Left cardiac atrium (tissue), 4 donors: ENCODE measurements around the gene UNK. TPM values are rescaled to one million over a fixed set of nuclear protein-coding genes. Genes with fewer than 3 reads are reported as not detected.

Source experiments
- ATAC-seq, 2 donors: fragments of 200-7000 bp; cut with Tn5 transposase; one replicate each; pipeline ENCODE4 v1.9.1; 2020; ENCODE audit warnings: mild to moderate bottlenecking in 2 of 2, moderate library complexity in 2 of 2
- DNase-seq: peaks from one replicate; pipeline ENCODE4 v3.0.0-alpha.2; 2020
- intact Hi-C, 2 donors: fragments of 100-400 bp; cut with DNase I; formaldehyde crosslinking; loops; one replicate each; pipeline versions ENCODE4 v1.14.1 to v1.15.1; 2022 to 2023
- total RNA-seq, 2 donors: library from RNA; stranded (reverse); fragmentation: NEBNext Ultra II Directional; extraction: Animal tissue kit (Norgen Biotek cat#: 25700); gene quantifications; one replicate each; pipeline ENCODE4 v1.2.1, GENCODE V29; 2021
- donor health status: DM: no; HTN: yes; CAD: no.
- donor health status: DM: no; HTN: yes; CAD: no; lungs with severe emphysema.
- donor health status: DM: yes; HTN: yes; CAD: no.
- donor health status: Dilated cardiomyopathy.

Gene UNK
- total RNA-seq, 2 donors from 2014 or later = 15.8 to 17.8 TPM

DNA sequence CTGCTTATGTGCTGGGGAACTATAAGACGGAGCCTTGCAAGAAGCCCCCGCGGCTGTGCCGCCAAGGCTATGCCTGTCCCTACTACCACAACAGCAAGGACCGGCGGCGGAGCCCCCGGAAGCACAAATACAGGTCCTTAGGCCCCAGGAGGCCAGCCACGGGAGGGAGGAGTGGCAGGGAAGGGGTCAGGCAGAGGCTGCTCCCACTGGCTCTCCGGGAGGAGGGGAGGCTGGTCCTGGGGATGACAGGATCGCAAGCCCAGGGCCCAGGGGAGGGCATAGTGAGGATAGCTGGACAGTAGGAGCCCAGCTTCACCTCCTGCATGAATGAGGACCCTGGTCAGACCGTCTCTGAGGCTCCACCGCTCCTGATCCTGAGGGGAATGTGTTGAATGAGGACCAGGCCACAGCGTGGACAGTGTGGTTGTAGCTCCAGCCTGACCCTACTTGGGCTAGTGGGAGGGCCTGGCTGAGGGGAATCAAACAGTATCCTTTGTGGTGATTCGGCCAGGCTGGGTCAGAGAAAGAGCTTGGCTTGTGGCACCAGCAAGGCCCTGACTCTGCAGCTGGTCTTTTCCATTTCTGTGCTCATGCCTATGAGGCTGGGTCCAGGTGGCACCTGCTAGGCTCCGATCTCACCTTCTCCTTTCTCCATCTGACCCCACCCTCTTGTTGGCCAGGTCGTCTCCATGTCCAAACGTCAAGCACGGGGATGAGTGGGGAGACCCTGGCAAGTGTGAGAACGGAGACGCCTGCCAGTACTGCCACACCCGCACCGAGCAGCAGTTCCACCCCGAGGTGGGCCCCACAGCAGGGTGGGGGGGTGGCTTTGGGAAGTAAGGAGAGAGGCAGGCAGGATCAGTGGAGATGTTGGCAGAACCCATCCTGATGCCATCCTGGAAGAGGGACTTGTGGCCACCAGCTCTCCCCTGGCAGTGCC, 28.7 kb downstream of the UNK start:
- ATAC-seq (no peak), DNase-seq (peak; percentile 15)
- intact Hi-C loops = no loop called here

DNA sequence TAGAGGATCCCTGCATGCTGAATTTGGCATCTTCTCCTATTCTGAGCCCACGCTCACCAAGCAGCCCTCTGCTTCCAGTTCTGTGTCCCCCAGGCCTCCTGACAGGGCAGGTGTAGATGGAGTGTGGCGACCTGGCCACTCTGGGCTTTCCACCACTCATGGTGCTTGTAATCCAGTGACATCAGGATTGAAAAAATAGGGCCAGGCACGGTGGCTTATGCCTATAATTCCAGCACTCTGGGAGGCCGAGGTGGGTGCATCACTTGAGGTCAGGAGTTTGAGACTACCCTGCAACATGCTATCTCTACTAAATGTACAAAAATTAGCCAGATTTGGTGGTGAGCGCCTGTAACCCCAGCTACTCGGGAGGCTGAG, 29.4 kb downstream of the UNK start:
- DNase-seq = peak; percentile 5
- no peak for ATAC-seq
- intact Hi-C loops = no loop called here

DNA sequence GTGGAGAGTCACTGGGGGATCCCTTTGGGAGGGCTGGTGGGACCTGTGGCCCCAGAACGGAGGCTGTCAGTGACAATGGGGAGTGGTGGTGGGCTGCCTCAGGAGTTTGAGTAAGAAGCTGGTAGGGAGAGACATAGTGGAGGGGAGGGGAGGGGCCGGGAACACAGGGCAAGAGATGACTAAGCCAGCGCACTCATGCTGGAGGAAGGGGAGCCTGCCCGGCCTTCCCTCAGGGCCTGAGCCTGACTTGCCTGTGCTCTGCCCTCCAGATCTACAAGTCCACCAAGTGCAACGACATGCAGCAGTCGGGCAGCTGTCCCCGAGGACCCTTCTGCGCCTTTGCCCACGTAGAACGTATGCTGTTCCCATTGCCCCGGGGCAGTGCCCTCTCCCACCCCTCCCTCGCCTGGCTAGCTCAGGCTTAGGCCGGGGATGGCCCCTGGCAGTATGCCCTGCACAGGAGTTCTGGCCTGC, 30.3 kb downstream of the UNK start:
- intact Hi-C loops = no loop called here
- no peak for ATAC-seq
- peak; percentile 16 for DNase-seq

DNA sequence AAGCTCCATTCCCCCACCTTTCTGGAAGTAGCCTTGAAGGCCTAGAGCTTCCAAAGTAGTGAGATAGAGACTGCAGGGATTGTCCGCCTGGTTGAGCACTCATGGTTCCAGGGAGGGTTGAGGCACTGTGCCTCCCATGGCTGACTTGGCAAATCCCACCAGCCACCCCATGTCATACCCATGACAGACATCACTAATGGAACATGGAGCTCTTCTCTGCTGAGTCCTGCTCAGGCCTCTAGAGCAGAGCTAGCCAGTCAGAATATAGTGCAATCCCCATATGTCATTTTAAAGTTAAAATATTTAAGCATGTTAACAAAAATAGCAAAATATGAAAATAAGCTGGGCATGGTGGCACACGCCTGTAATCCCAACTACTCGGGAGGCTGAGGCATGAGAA, 30.8 kb downstream of the UNK start:
- intact Hi-C loops = no loop called here
- ATAC-seq (no peak), DNase-seq (peak; percentile 11)

DNA sequence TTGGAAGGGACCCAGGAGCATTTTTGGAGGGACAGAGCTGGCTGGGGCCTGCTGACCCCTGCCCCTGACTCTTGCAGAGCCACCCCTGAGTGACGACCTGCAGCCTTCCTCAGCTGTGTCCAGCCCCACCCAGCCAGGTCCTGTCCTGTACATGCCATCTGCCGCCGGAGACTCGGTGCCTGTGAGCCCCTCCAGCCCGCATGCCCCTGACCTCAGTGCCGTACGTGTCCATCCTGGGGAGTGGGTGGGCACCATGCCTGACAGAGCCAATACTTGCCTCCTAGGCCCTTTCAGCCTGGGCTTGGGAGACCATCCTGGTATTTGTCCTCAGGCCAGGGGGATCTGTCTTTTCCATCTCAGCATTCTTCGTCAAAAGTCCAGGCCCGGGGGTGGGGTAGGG, 32.1 kb downstream of the UNK start:
- DNase-seq (no peak), ATAC-seq (no peak)
- intact Hi-C loops = no loop called here

DNA sequence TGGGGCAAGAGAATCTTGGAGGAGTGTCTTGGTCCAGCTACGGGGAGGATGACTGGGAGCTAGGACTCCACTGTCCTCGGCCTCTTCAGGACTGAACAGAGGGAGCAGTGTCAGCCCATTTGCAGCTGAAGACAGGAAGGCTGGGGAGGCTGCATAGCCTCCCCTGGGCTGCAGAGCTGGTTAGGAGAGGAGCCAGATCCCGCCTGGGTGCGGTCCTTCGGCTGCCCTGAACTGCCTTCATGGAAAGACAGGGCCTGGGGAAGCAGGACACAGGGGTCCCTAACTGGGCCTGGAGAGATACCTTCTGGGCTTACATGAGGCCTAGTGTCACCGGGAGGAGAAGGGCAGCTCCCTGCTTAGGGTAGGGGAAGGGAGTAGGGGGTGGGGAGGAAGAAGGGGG, 33.0 kb downstream of the UNK start:
- intact Hi-C loops = no loop called here
- no peak for ATAC-seq

DNA sequence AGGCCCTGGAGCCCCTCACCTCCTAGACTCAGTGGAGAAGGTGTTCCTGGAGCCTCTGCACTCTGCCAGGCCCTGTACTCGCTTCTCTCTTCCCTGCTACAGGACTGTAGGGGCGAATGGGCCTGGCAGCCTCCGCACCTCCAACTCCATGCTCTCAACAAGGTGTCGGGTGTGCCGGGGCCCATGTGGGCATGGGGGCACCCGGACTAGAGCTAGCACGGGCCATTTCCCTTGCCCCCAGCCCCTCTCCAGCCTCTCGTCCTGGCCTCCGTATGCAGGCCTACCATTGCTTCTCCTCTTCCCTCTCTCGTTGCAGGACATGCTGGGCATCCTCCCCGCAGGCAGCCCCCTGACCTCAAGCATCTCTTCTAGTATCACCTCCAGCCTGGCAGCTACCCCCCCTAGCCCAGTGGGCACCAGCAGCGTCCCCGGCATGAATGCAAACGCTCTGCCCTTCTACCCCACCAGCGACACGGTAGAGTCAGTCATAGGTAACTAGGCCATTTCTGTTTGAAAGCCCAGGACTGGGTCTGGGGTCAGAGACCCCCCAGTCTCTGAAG, 33.8 kb downstream of the UNK start:
- DNase-seq (no peak), ATAC-seq (no peak)
- intact Hi-C loops = no loop called here

More for the DNA sequence above, 33.0 kb downstream of the UNK start:
- DNase-seq = peak; percentile 10

DNA sequence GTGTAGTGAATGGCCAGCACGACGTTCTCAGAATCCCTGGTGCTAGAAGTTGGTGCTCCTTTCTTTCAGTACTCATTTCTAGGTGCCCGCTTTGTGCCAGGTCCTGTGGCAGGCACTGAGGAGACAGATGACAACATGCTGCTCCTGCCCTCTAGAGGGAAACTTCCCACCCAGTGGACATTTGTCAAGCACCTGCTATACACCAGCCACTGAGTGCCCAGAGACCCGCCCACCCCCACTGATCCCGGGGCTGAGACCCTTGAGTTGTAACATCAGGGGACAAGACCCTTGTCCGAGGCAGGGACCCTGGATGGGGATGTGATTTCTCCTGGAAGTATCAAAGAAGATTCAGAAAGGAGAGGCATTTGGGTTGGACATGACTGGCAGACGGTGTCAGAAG, 34.5 kb downstream of the UNK start:
- no peak for DNase-seq
- intact Hi-C loops = no loop called here
- no peak for ATAC-seq

DNA sequence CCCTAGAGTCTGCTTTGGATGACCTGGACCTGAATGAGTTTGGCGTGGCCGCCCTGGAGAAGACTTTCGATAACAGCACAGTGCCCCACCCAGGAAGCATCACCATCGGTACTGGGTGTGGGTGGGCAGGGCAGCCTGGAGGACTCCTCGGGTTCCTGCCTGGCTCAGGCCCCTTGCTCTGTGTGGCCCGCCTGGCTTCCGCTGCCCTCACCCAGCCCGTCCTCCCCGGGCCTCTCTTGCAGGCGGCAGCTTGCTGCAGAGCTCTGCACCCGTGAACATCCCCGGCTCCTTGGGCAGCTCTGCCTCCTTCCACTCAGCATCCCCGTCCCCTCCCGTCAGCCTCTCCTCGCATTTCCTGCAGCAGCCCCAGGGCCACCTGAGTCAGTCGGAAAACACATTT, 35.1 kb downstream of the UNK start:
- intact Hi-C loops = no loop called here
- DNase-seq = no peak
- no peak for ATAC-seq

DNA sequence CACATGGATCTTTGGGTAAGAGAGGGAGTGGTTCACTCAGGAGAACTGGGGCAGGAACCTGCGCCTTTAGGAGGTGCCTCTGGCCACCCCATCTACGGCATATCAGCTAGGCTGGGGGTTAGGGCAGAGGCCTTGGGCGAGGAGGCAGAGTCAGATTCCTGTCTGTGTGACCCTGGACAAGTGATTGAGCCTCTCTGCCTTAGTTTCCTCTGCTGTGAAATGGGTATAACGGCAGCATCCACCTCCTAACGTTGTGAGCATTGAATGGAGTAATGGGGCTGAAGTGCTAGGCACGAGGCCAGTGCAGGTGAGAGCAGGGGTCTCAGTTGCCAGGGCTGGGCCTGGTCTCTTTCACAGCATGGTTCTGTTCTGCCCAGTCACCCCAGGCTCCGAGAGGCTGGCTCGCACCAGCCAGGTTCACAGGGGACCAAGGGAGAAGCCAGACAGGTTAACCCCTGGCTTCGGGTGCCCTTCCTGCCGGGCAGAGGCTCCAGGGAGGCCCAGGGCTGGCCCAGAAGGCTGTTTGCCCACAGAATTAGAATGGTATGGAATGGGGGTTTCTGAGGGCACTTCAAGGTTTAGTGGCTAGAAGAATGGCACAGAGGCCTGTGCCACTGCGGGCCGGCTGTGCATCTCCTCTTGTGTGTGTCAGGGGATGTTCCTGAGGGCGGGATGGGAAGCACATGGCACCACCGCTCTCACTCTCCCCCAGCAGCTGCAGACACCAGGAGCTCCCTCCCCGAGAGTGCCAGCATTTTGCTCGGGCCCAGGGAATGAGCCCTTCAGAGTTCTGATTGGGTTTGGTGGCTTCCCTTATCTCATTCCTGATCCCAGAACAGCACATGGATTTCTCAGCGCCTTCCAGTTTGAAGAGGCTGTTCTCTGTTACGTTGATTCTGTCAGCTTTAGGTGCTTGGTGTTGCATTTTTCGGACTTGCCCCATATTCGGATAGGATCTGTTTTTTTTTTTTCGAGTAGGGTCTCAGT, 35.8 kb downstream of the UNK start:
- DNase-seq = no peak
- ATAC-seq = no peak
- intact Hi-C loops = no loop called here

DNA sequence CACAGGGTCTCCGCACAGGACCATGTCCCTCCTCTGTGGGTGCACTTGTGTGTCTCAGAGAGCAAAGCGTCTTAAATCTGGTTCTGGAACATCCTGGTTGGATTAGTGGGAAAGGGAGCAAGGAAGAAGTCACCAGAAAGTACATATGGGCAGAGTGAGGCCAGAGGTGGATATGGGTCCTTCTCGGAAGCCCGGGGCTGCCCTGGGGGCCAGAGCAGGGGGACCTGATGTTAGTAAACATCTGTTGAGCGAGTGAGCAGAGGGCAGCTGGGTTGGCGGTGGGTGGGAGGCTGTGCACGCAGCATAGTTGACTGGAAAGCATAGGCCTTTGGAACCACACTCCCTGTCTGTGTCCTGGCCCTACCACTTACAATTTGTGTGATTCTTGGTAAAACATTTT, 36.9 kb downstream of the UNK start:
- DNase-seq (no peak), ATAC-seq (no peak)

DNA sequence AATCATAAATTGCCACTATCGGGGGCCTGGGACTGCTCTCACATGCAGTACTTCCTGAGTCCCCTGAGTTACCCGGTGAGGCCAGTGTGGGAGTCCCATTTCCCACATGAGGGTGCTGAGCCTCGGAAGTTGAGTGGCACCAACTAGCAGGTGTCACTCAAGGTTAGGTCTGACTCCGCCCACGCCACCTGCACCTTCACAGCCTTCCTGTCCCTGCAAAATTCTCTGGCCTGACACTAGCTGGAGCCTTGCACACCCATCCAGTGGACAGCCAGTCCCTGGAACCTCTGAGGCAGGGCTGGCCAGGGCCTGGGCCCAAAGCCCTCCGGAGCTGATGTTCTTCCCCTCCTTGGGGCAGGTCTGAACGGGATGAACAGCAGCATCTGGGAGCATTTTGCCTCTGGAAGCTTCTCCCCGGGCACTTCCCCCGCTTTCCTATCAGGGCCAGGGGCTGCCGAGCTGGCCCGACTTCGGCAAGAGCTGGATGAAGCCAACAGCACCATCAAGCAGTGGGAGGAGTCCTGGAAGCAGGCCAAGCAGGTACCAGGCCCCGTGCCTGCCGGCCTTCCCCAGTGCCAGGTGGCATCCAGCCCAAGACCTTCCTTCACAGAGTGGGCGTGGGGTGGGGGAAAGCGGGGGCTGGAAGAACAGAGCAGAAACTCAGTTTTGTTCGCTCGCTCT, 37.7 kb downstream of the UNK start:
- DNase-seq = no peak

More for the DNA sequence above, 36.9 kb downstream of the UNK start:
- intact Hi-C loops = no loop called here

DNA sequence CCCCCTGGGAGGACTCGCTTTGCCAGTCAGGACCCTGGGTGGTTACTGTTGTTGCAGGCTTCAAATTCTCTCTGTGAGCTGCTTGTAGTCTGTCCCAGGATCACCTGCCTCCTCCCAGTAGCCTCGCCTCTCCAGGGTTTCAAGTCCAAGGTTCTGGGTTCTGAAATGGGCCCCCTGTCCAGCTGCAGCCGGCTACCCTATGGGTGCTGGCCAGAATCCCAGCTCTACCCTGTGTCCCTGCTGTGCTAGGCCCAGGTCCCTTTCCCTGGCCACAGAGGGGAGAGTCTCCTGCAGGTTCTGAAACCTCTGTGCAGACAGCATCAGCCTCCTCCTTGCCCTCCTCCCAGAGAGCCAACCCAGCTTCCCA, 38.2 kb downstream of the UNK start:
- intact Hi-C loops = no loop called here
- ATAC-seq = no peak
- no peak for DNase-seq

More for the DNA sequence above, 37.7 kb downstream of the UNK start:
- intact Hi-C loops = no loop called here
- peak; percentile 9 to 21 for ATAC-seq

DNA sequence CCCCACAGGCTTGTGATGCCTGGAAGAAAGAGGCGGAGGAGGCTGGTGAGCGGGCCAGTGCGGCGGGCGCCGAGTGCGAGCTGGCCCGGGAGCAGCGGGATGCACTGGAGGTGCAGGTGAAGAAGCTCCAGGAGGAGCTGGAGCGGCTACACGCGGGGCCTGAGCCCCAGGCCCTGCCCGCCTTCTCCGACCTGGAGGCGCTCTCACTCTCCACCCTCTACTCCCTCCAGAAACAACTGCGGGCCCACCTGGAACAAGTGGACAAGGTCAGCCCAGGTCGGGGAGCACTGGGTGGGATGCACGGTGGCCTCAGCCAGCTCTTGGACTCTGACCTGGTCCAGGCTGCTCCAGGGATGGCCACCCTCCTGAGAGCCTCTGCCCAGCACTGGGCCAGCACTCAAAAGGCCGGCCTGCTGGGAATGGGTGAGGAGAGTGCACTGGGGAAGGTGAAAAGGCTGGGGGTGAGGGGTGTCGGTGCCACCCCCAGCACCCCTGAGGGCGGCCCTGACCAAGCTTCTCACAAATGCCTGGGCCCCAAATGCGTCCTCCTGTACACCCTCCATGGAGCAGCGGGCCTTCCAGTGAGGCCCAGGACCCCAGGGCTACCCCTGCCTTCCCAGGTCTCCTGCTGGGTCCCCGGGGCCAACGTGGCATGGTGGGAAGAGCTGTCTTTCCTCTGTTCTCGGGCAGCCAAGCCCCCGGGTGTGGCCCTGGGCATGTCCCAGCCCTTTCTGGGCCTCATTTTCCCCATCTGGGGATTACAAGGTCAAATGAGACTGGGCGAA, 38.8 kb downstream of the UNK start:
- no peak for DNase-seq
- intact Hi-C loops = no loop called here
- ATAC-seq = no peak

DNA sequence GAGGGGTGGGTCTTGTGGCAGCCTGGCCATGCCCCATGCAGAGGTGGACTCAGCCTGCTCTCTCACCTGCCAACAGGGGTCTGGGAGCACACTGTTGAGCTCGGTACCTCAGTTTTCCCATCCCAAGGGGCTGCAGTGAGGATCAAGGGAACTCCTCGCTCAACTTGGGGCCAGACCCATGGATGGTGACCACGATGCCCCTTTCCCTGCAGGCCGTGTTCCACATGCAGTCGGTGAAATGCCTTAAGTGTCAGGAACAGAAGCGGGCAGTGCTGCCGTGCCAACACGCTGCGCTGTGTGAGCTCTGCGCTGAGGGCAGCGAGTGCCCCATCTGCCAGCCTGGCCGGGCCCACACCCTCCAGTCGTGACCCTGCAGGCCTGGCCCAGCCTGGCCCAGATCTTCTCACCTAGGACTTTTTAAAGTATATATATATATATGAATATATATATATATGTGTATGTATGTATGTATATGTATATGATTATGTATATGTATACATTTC, 39.5 kb downstream of the UNK start:
- no peak for DNase-seq
- no peak for ATAC-seq
- intact Hi-C loops = no loop called here

DNA sequence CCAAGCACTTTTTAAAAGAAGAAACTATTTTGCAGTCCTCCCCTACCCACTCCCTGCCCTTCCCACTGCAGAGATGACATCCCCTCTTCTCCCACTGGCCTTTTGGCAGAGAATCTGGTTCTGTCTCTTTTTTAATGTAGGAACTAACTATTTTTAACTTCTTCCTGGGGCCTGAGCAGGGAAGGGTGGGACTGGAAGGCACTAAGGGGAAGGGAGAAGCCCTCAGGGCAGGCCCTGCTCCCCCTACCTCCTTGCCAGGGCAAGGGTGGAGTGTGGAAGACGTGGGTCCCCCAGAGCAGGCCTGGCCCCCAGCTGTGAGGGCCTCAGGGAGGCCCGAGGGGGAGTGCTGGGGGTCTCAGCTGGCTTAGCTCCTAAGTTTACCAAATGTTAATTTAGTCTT, 40.1 kb downstream of the UNK start:
- intact Hi-C loops = no loop called here
- DNase-seq (no peak), ATAC-seq (no peak)

DNA sequence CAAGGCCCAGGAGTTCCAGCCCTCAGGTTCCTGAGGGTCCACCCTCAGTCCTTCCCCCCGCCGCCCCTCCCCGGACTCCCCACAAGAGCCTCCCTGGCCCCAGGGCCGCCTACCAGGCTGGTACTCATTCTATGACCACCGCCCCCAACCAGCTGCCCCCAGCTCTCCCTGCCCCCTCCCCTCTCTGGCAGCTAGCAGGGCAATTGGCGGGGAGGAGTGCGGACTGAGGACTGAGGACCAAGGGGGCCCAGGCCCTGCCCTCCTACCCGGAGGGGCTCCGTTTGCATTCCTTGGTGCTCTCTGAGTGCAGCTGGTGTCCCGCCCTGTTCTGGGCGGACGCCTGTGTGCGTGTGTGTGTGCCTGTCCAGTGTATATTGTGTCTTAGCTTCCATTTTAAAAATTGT, 40.5 kb downstream of the UNK start:
- intact Hi-C loops = no loop called here
- no peak for DNase-seq
- ATAC-seq = no peak

DNA sequence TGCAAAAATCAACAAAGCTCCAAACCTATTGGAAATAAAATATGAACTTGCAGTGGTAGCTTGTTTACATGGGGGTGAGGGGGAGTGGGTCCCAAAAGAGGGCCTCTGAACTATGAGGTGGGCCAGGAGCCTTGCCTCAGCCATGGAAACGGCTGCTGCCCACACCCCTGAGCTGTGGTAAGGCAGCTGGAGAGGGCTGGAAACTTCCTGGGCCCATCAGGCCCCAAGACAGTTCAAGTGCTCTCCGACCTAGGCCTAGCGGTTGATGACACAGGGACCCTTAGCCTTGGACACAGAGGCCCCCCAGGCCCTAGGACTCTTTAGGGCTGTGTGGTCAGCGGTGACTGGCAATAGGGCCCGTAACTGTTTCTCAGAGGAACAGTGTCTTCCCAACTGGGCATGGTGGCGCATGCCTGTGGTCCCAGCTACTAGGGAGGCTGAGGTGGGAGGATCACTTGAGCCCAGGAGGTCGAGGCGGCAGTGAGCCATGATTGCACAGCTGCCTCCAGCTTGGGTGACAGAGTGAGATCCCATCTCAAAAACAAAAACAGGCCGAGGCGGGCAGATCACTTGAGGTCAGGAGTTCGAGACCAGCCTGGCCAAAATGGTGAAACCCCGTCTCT, 41.3 kb downstream of the UNK start:
- intact Hi-C loops = loop anchor here in 1 of 2 donors (2.0 kb wide), 1 partner anchor 37 kb away; no protein-coding TSS in a partner anchor
- no peak for ATAC-seq
- DNase-seq = no peak
